Measurements from ENCODE around the gene ZNF649.
A peak's percentile ranks its signal among the peaks of the same experiment; 100 is the strongest.
"Not testable (repeated sequence)": the region's sequence is repeated elsewhere in the genome, so short reads cannot be mapped to it uniquely, and the experiment has no call there.

ZNF649 gene

DNA sequence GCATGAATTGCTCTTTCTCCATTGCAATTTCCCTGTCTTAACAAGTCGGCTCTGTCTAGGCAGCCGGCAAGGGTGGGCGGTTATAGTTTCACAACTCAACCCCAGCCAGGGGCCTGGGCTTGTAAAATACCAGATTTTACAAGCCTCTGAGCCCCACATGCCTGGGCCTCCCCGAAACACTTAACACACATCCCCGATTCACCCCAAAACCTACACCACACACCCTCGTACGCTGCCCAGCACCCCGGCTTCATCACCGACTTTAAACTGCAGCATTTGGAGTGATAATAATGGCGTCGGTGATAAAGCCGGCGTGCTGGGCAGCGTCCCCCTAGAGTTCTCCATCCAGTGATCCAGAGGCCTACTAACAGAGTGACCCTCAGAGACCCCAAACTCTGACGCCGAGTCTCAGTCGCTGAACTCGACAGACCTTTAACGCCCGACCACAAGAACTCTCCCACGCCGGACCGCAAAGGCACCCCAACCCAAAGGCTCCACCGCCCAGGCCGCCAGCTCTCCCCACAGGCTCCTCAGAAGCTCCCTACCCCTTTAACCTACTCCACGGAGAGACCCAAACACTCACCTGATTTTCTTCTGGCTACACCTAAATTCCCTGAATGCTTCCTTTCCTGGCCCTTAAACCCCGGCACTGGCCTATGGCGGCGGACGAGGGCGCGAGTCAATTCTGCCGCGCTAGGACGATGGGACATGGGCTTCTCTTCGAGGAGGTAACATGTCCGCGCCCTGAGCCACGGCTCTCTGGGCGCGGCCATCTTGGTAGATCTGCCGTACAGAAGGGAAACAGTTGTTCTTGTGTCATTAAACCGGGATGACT lies at the start of gene ZNF649:
ZNF649 (minus strand) TSS at position 687 of the 835 bp plus-strand sequence. CDS start 4,910 bp downstream, outside the sequence.
- Mint-ChIP-seq H3K36me3 (ENCODE audit: low read depth) (peaks cover 81% of the 10 kb centered on the region), H3K27ac (peak within 1 kb of the TSS; percentile 98), H3K27me3 (peaks cover 26% of the 10 kb centered on the region), H3K4me1 (ENCODE audit: low read depth) (peaks cover 25% of the 10 kb centered on the region), H3K9me3 (peaks cover 71% of the 10 kb centered on the region), H3K4me3 (peak within 1 kb of the TSS; percentile 96)

DNA sequence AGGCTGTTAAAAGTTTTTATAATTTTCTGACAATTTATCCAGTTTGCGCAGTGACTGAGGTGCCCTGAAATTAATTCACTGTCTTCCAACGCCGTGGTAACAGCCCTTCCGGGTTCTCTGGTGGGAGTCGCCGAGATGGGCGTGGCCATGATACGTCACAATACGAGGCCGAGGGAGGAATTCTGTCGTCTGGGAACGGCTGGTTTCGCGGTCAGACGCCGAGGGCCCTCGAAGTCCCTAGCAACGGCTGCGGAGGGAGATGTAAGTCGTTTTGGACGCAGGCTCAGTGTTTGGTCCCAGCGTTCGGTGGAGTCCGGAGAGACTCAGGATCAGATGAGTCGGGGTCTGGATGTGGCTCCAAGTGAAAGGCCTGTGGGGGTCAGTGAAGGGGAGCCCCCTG lies 44.2 kb upstream of the ZNF649 start:
- Mint-ChIP-seq H3K27ac (no peak overlapping the region), H3K36me3 (ENCODE audit: low read depth) (peaks cover 74% of the 10 kb centered on the region), H3K4me3 (no peak overlapping the region), H3K27me3 (no peaks in the 10 kb centered on the region), H3K4me1 (ENCODE audit: low read depth) (no peaks in the 10 kb centered on the region), H3K9me3 (peaks cover 65% of the 10 kb centered on the region)

DNA sequence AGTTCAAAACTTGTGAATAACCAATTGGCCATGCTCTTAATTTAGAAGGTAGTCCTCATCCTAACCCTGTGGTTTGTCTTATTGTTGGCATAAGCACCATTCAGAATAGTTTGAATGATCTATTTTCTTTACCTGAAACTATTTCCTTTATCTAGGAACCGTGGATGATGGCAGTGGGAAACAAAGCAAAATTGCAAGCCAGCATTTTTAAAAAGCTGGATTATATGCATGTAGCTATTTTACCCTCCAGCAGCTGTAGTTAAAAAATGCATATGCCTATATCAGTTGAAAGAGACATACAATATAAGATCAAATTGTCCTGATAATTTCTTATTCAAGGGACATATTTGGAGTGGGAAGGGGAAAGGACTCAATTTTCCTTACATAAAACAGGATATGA lies 41.8 kb upstream of the ZNF649 start:
- H3K36me3 Mint-ChIP-seq (ENCODE audit: low read depth), result peaks cover 88% of the 10 kb centered on the region
- no peaks in the 10 kb centered on the region for H3K4me1 Mint-ChIP-seq (ENCODE audit: low read depth)

GRCh38 chr19:51944798-51945552 lies 40.2 kb upstream of the ZNF649 start:
- no peak overlapping the region for H3K4me3 Mint-ChIP-seq
- no peaks in the 10 kb centered on the region for H3K27me3 Mint-ChIP-seq
- H3K4me1 Mint-ChIP-seq (ENCODE audit: low read depth), result no peaks in the 10 kb centered on the region
- H3K27ac Mint-ChIP-seq, result no peak overlapping the region
- H3K9me3 Mint-ChIP-seq, result peaks cover 72% of the 10 kb centered on the region
- peaks cover 93% of the 10 kb centered on the region for H3K36me3 Mint-ChIP-seq (ENCODE audit: low read depth)

More for the DNA sequence above, 41.8 kb upstream of the ZNF649 start:
- no peaks in the 10 kb centered on the region for H3K27me3 Mint-ChIP-seq
- H3K27ac Mint-ChIP-seq, result no peak overlapping the region
- H3K4me3 Mint-ChIP-seq, result no peak overlapping the region
- H3K9me3 Mint-ChIP-seq, result peaks cover 74% of the 10 kb centered on the region

GRCh38 chr19:51938936-51939335 lies 34.1 kb upstream of the ZNF649 start:
- no peaks in the 10 kb centered on the region for H3K4me1 Mint-ChIP-seq (ENCODE audit: low read depth)
- peaks cover 58% of the 10 kb centered on the region for H3K9me3 Mint-ChIP-seq
- peaks cover 100% of the 10 kb centered on the region for H3K36me3 Mint-ChIP-seq (ENCODE audit: low read depth)
- H3K27me3 Mint-ChIP-seq, result no peaks in the 10 kb centered on the region
- H3K4me3 Mint-ChIP-seq, result no peak overlapping the region
- H3K27ac Mint-ChIP-seq, result no peak overlapping the region

GRCh38 chr19:51931921-51932320 lies 27.1 kb upstream of the ZNF649 start:
- Mint-ChIP-seq H3K9me3 (peaks cover 42% of the 10 kb centered on the region), H3K36me3 (ENCODE audit: low read depth) (peaks cover 92% of the 10 kb centered on the region), H3K4me3 (no peak overlapping the region), H3K4me1 (ENCODE audit: low read depth) (peaks cover 18% of the 10 kb centered on the region), H3K27me3 (no peaks in the 10 kb centered on the region), H3K27ac (no peak overlapping the region)

DNA sequence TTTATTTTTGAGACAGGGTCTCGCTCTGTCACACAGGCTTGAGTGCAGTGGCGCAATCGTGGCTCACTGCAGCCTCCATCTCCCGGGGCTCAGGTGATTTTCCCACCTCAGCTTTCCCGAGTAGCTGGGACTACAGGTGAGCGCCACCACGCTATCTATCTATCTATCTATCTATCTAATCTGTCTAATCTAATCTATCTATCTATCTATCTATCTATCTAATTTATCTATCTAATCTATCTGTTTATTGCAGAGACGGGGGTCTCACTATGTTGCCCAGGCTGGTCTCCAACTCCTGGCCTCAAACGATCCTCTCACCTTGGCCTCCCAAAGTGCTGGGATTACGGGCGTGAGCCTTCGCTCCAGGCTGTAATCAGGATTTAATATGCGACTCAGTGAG lies 23.0 kb upstream of the ZNF649 start:
- H3K4me1 Mint-ChIP-seq (ENCODE audit: low read depth), result peaks cover 25% of the 10 kb centered on the region
- H3K4me3 Mint-ChIP-seq, result peak overlapping the region; percentile 95
- peak overlapping the region; percentile 95 for H3K27ac Mint-ChIP-seq
- H3K9me3 Mint-ChIP-seq, result peaks cover 49% of the 10 kb centered on the region
- peaks cover 81% of the 10 kb centered on the region for H3K36me3 Mint-ChIP-seq (ENCODE audit: low read depth)
- H3K27me3 Mint-ChIP-seq, result no peaks in the 10 kb centered on the region

DNA sequence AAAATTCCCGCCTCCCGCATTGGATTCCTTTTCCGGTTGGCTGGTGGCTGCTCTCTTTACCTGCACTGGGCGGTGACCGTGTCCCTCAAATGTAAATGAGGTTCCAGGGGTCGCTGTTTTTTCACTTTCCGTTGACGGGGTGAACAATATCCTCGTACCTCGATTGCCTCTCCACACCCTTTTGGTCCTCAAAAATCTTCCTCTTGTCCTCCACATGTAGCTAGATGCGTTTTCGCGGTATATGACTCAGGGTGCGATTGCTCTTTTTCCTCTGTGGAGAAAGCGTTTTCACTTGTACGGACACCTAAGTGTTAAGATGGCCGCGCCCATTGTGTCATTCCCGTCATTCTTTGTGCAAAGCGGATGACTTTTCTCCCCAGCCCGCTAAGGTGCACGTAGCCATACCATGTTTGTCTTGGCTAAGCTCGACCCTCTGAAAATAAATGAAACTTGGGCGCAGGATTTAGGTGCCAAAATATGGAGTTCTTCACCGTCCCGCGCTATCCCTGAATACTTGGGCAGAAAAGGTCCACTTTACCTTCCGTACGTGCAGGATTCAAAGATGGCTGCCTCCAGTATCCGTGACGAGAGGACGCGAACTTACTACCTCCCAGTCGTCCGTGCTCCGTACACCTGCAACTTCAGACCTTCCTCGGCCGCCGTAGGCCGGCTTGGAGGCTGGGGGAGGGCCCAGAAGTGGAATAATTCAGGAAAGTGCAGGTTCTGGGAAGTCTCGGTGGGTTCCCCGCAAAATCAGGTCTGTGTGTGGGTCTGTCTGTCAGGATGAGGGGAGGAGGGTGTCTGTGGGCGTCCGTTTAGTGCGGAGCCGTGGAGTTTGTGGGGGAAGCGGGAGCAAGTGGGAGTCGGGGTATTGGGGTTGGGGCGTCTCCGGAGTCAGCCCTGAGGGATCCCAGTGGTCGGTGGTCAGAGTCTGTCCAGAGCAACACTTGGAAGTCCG lies 22.2 kb upstream of the ZNF649 start, which contains the start of gene ZNF613:
ZNF613 (plus strand) TSS at position 689 of the 958 bp plus-strand sequence. CDS start 8,749 bp downstream, outside the sequence.
- H3K27ac Mint-ChIP-seq, result peak within 1 kb of the TSS; percentile 95
- H3K9me3 Mint-ChIP-seq, result peaks cover 51% of the 10 kb centered on the region
- H3K27me3 Mint-ChIP-seq, result no peaks in the 10 kb centered on the region
- H3K36me3 Mint-ChIP-seq (ENCODE audit: low read depth), result peaks cover 81% of the 10 kb centered on the region
- H3K4me1 Mint-ChIP-seq (ENCODE audit: low read depth), result peaks cover 25% of the 10 kb centered on the region
- peak within 1 kb of the TSS; percentile 95 for H3K4me3 Mint-ChIP-seq

- H3K4me1 Mint-ChIP-seq (ENCODE audit: low read depth), result peaks cover 25% of the 10 kb centered on the region
- peaks cover 52% of the 10 kb centered on the region for H3K9me3 Mint-ChIP-seq
- peaks cover 81% of the 10 kb centered on the region for H3K36me3 Mint-ChIP-seq (ENCODE audit: low read depth)
- H3K4me3 Mint-ChIP-seq, result peak overlapping the region; percentile 95
- H3K27ac Mint-ChIP-seq, result peak overlapping the region; percentile 95
- no peaks in the 10 kb centered on the region for H3K27me3 Mint-ChIP-seq
Measured at GRCh38 chr19:51926426-51926783, 21.6 kb upstream of the ZNF649 start.

- Mint-ChIP-seq H3K9me3 (peaks cover 50% of the 10 kb centered on the region), H3K4me1 (ENCODE audit: low read depth) (peaks cover 7% of the 10 kb centered on the region), H3K36me3 (ENCODE audit: low read depth) (peaks cover 57% of the 10 kb centered on the region)
Measured at GRCh38 chr19:51921949-51922348, 17.1 kb upstream of the ZNF649 start.

GRCh38 chr19:51919606-51920005 lies 14.8 kb upstream of the ZNF649 start:
- Mint-ChIP-seq H3K4me1 (ENCODE audit: low read depth) (no peaks in the 10 kb centered on the region), H3K36me3 (ENCODE audit: low read depth) (peaks cover 55% of the 10 kb centered on the region), H3K27ac (no peak overlapping the region), H3K9me3 (peaks cover 55% of the 10 kb centered on the region), H3K4me3 (no peak overlapping the region), H3K27me3 (no peaks in the 10 kb centered on the region)

More at GRCh38 chr19:51921949-51922348, 17.1 kb upstream of the ZNF649 start:
- H3K27ac Mint-ChIP-seq, result no peak overlapping the region
- H3K27me3 Mint-ChIP-seq, result no peaks in the 10 kb centered on the region
- H3K4me3 Mint-ChIP-seq, result no peak overlapping the region

- Mint-ChIP-seq H3K4me3 (no peak overlapping the region), H3K36me3 (ENCODE audit: low read depth) (peaks cover 46% of the 10 kb centered on the region), H3K9me3 (peaks cover 60% of the 10 kb centered on the region), H3K4me1 (ENCODE audit: low read depth) (no peaks in the 10 kb centered on the region), H3K27ac (no peak overlapping the region), H3K27me3 (no peaks in the 10 kb centered on the region)
Measured at GRCh38 chr19:51916167-51916566, 11.3 kb upstream of the ZNF649 start.

GRCh38 chr19:51915324-51915867 lies 10.6 kb upstream of the ZNF649 start:
- H3K36me3 Mint-ChIP-seq (ENCODE audit: low read depth), result peaks cover 43% of the 10 kb centered on the region
- peaks cover 55% of the 10 kb centered on the region for H3K9me3 Mint-ChIP-seq
- no peaks in the 10 kb centered on the region for H3K27me3 Mint-ChIP-seq
- H3K27ac Mint-ChIP-seq, result no peak overlapping the region
- no peak overlapping the region for H3K4me3 Mint-ChIP-seq
- H3K4me1 Mint-ChIP-seq (ENCODE audit: low read depth), result no peaks in the 10 kb centered on the region

DNA sequence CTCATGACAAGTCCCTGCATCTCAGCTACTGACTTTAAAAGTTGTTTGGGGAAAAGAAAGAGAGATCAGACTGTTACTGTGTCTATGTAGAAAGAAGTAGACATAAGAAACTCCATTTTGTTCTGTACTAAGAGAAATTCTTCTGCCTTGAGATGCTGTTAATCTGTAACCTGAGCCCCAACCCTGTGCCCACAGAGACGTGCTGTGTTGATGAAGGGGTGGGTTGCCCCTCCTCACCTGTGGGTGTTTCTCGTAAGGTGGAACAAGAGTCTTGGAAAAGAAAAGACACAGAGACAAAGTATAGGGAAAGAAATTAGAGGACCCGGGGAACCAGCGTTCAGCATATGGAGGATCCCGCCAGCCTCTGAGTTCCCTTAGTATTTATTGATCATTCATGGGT lies 3.2 kb upstream of the ZNF649 start:
- H3K36me3 Mint-ChIP-seq (ENCODE audit: low read depth), result peaks cover 64% of the 10 kb centered on the region
- H3K4me3 Mint-ChIP-seq, H3K27ac Mint-ChIP-seq: not testable (repeated sequence)
- H3K27me3 Mint-ChIP-seq, result peaks cover 30% of the 10 kb centered on the region
- peaks cover 59% of the 10 kb centered on the region for H3K9me3 Mint-ChIP-seq
- peaks cover 20% of the 10 kb centered on the region for H3K4me1 Mint-ChIP-seq (ENCODE audit: low read depth)

Data from stimulated activated naive CD8-positive, alpha-beta T cell treated with anti-CD3 and anti-CD28 coated beads, Interleukin-15, Interleukin-2, amounts not matched to agents 100 ng/mL and 50 ng/mL, for 24 hours (primary cell).